ENCODE data around the gene MAN1C1.
A peak's percentile ranks its signal among the peaks of the same experiment; 100 is the strongest.
"Not testable (repeated sequence)": the region's sequence is repeated elsewhere in the genome, so short reads cannot be mapped to it uniquely, and the experiment has no call there.

MAN1C1 gene

DNA sequence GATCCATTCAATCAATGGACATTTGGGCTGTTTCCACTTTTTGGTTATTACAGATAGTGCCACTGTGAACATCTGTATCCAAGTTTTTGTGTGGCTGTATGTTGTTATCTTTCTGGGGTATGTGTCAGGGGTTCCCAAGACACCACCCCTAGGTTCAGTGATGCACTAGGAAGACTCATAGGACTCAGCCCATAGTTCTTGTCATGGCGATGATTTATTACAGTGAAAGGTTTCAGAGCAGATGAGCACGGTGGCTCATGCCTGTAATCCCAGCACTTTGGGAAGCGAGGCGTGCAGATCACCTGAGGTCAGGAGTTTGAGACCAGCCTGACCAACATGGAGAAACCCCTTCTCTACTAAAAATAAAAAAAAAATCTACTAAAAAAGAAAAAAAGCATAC is 64.1 kb downstream of the MAN1C1 start:
- no peak for DNase-seq (ENCODE audit: low read depth)

DNA sequence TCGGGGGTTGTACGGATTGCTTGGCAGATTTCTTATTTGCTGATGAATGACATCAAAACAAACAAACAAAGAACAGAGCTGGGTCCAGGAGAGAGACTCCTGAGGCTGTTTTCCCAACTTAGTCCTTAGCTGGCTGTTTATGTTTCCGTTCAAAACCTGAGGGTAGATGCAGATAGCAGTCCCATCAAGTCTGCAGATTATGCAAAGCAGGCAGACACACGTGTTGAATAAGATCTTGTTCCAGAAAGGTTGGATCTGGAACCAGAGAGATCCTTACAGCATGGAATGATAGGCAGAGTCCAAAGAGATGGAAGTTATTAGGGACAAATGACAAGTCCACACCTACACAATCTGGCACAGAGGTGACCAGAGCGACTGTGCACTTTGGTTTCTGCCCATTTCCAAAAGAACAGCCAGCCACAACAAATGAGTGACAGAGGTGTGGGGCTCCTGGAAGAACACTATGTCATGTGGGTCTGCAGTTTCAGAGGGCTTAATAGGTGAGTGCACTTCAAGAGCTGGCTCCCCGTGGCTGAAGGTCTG is 65.5 kb downstream of the MAN1C1 start:
- DNase-seq (ENCODE audit: low read depth) = no peak

DNA sequence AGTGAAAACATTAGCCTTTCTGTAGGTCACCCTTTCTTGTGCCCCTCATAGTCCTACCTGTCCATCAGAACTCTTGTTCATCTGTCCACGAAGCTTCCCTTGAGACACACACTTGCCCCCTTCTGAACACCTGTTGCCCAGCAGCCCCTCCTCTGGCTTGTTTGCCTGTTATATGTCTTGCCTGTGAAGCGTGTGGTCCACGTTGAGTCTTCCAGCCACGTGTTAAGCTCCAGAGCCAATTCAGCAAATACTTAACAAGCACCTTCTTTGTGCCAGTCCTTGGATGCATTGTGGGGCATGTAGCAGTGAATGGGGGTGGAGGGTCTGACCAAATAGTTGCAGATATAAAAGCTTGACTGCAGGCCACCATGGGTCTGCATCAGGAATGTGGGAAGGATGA is 66.6 kb downstream of the MAN1C1 start:
- no peak for DNase-seq (ENCODE audit: low read depth)

DNA sequence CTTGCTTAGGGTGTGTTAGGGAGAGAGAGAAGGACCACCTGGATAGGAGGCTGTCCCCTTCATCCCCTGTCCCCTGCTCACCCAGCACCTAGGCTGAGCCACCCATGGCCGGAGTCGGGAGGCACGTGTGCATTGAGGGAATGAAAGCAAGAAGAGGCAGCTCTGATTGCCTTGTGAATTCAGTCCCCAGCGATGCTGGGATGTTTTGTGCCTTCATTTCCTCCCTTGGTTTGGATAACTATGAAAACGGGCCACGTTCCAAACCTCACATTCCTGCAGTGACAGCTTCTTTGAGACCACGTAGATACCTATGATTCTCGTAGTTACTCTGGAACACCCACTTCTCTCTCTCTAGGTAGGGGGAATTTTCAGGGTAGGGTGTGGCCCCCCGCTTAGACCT is 67.1 kb downstream of the MAN1C1 start:
- DNase-seq (ENCODE audit: low read depth) = no peak

DNA sequence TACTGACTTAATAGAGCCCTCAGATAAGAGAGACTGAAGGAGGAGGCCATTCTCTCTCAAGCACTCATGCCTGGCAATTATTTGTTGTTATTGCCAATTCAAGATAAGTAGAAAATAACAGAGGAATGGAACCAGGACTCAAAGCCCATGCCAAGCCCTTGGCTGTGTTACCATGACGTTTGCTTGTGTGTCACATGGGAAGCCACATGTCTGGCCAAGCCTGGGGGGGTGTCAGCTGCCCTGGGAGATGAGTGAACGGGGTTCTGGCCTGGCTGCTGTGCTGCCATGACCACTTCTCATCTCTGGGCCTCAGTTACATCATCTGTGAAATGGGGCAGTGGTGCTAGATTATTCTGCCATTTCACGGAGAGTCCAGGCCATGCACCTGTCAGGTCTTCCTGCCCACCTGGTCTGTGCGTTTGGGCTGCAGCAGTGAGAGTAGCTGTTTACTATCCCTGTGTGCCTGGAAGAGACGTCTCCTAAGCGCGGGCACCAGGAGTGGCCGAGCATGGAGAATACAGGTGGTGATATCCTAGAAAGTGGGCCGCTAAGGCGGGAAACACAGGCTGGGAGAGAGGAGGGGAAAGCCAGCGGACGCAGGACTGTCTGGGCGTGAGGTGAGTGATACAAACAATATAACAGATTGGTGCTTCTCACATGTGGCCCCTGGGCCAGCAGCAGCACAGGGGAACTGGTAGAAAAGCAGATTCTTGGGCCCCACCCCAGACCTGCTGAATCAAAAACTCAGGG is 67.8 kb downstream of the MAN1C1 start:
- no peak for DNase-seq (ENCODE audit: low read depth)

DNA sequence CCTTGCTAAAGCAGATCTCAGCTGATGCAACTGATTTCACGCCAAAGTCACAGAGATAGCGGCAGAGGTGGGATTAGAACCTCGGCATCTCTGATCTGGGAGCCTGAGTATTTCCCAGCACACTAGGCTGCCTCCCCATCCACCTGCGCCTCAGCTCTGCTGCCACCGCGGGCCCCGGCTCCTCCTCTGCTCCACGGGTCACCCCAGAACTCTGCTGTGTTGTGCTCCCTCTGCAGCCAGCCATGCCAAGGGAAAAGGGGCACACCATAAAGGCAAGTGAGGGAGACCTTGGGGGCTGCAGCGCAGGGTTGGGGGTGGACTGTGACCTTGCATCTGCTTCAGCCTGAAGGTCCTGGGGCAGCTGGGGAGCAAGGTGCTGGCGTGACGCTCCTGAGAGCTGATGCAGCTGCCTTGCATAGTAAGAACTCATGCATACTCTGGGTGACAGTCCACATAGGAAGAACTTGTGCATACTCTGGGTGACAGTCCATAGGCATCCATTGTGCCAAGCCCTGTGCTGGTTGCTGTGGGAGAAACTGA is 68.7 kb downstream of the MAN1C1 start:
- DNase-seq (ENCODE audit: low read depth) = no peak

DNA sequence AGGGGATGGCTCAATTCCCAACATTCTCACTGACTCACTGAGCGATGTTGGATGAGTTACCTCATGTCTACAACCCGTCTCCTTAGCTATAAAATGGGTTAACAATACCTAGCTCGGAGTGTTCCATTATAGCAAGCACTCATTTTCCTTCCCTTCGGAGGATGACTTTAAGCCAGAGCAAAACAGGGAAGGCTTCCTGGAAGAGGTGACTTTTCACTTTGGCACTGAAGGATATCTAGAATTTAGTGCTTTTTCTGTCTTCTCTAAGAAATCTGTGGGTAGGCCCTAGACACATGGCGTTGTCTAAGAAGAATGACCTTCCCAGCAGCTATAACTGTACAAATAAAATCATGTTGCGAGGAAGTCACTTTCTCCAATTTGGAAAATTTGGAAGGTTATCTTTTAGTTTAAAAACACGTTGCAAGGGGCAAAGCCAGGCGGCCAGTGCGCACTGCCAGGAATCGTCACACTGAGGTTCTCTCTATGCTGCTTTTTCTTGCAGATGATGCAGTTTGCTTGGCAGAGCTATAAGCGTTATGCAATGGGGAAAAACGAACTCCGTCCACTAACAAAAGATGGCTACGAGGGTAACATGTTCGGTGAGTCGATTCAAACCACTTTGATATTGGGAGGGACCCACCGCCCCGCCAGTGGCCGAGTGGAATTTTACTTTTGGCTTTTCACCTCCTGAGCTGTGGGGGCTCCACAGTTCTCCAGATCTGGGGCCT is 69.5 kb downstream of the MAN1C1 start:
- DNase-seq (ENCODE audit: low read depth) = no peak

DNA sequence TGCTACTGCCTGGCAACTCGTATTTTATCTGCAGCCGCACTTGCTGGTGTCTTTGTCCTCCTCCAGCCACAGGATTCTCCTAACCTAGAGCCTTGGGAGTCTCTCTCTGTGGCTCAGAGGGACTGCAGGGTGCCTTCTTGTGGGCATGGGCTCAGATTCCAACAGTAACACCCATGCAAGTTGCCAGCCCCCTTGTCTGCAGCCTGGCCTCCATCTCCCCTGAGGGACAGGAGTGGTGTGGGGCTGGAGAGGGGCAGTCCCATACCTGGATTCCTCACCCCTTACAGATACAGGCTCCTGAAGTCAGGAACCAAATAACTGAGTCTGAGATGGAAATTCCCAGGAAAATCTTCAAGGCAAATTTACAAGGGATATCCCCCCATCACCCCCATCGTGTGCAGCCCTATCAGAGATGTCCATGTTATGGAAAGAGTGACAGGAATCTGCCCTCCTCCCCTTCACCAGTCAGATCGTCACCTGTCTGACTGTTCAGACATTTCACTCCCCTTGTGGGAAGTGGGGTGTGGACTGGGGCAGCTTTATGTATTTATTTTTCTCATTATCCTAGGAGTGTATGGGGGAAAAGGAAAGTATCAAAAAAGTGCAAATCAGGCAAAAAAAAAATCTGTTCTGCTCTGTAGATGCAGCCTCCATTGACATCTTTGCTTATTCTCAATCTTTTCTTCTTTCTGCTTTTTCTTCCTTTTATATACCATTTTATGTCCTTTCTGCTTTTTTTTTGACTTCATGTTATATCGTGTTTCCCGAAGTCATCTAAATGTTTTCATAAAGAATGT is 70.8 kb downstream of the MAN1C1 start:
- DNase-seq (ENCODE audit: low read depth) = no peak

DNA sequence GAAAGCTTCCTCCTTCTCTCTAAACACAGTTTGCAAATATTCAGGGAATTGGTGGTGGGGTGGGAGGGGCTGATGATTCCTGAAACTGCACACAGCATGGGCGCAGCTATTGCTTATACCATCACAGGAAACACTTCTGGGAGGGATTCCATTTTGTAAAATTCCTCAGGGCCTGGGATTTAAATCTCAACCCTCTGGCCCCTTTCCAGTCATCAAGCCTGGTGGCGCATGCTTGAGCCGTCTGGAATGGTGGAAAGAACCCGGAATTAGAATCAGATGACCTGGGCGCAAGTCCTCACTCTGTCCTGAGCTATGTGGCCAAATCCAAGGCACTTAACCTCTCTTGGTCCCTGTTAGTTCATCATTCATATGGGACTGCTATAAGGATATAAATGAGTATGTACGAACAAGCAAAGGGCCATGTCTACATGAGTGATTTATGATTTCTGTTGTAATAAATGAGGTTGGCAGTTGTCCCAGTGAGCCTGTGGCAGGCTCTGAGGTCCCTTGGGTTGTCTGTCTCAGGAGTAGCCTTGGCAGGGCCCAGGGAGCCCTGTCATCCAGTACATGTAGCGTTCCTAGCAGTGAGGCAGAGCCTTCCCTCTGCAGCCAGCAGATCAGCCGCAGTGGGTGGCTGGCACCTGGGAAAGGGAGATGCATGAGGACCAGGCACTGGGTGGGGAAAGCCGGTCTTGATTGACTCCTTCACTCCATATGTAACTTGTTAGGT is 72.0 kb downstream of the MAN1C1 start:
- no peak for DNase-seq (ENCODE audit: low read depth)

DNA sequence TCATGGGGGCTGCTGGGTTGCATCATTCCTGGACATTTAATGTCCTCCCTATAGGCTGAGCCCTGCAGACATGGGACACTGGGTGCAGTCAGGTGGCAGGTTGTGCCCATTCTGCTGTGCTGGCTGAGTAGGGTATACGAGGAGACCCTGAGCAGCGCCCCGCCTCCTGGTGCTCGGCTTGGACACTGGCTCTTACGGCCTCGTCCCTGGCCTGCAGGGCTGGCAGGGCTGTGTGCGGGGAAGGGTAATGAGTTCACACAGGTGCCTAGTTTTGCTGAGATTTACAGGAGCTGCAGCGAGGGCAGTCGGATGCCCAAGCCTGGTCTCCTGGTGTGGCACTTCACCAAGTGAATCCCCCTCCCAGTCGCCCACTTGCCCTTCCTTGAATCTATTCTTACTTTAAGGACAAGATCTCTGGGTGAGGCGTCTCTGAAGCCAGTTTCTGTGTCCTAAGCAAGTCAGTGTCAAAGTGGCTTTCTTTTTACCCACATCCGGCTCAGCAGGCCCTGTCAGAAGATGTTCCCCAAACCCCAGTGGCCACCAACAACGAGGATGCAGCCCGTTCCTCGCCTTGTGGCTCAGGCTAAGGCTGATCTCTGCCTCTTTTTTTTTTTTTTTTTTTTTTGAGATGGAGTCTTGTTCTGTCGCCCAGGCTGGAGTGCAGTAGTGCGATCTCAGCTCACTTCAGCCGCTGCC is 73.2 kb downstream of the MAN1C1 start:
- no peak for DNase-seq (ENCODE audit: low read depth)

DNA sequence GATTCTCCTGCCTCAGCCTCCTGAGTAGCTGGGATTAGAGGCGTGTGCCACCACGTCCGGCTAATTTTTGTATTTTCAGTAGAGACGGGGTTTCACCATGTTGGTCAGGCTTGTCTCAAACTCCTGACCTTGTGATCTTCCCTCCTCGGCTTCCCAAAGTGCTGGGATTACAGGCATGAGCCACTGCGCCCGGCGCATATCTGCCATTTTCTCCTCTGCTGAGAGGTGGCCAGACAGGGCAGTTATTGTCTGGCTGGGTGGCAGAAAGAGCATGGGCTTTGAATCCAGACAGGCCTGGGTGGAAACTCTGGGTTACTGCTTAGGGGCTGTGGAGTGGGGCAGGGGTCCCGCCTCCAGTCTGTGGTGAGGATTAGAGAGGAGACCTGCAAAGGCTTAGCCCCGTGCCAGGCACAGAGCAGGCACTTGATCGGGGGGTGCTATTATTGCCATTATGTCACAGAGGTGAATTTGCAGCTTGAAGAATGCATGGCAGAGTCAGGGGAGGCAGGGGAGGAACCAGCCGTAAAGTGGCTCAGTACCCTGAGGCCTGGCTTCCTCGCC is 73.9 kb downstream of the MAN1C1 start:
- DNase-seq (ENCODE audit: low read depth) = no peak

DNA sequence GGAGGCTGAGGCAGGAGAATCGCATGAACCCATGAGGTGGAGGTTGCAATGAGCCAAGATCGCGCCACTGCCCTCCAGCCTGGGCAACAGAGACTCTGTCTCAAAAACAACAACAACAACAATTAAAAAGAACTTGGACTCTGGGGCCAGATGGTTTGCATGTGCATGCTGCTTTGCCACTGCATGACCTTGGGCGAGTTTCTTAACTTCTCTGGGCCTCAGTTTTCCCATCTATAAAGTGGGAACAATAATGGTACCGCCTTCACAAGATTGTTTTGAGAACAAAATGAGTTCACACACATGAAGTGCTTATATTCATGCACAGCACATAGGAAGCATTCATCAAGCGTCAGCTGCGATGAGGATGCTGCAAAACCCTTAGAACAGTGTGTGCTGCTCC is 74.6 kb downstream of the MAN1C1 start:
- DNase-seq (ENCODE audit: low read depth) = no peak

DNA sequence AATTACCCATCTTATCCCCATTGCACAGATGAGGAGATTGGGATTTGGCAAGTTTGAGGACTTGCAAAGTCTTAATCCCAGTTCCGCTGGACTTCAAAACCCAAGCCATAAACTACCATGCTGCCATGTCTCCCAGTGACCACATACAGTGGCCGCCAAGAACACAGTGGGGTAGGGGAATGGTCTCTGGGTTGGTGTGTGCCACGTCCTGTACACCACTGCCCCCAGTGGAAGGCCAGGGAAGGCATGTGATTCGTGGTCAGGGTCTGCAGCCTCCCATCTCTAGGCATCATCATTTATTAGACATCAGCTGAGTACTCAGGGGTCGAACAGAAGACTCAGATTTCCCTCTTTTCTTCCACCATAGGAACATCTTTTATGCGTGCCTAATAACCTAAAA is 76.0 kb downstream of the MAN1C1 start:
- DNase-seq (ENCODE audit: low read depth) = no peak

DNA sequence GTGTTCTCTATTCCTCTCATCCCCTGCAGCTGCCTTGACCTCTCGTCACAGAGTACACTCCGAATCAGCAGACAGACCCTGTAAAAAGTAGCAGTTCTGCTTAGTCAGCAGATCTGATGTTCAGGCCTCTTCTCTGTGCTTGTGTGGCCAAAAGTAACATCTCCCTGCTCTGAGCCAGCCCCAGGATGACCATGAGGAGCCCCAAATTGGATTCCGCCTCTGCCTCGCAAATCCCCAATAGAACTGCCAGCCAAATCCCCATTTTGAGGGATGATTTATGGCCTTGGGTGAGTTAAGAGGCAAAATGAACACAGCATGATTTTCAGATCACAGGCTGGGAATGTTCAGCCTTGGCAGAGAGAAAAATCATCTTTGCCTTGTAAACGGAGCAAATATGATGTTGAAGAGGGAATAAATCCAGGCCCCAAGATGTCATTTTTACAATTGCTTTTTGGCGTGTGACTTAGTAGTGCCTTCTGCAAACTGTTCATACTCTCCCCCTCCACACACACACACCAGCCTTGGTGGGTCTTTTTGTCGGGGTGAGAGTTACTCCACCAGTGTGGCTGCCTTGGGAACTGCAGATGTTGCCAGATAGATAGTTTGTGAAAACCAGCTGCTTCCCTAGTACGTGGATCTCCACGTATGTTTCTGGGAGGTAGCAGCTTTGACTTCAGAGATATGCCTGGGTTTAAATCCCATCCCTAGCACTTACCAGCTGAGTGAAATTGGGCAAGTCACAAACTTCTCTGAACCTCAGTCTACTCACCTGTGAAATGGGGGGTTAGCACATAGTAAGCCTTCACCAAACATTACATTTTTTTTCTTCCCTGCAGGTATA is 77.8 kb downstream of the MAN1C1 start:
- no peak for DNase-seq (ENCODE audit: low read depth)

DNA sequence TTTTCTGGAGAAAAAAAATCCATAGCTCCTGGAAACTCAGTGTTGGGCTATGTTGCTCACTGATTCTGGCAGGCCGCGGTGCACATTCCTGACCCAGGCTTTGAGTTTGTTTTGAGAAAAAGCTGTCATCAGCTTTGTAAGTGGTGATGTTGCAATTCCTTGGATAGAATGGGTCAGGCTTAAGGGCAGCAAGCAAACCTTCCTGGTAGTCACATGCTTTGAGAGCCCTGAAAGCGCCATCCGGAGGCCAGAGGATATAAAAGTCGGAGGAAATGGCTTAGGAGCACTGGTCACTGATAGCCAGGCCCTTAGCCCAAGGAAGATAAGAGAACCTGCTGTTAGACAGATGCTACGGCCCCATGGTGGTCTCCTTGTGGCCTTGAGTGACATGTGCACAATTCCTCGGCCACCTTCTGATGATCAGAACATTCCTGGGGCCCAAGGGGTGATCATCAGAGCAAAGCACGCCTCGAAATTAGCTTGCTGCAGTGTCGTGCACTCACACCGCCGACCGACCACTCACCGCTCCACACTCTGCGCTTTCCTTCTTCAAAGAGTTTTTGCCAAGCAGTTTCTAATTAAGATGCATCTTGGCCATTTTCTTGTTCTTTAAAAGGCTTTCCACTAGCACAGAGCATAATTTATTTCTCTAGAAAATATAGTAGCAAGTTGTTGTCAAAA is 78.6 kb downstream of the MAN1C1 start:
- DNase-seq (ENCODE audit: low read depth) = peak; percentile 93

DNA sequence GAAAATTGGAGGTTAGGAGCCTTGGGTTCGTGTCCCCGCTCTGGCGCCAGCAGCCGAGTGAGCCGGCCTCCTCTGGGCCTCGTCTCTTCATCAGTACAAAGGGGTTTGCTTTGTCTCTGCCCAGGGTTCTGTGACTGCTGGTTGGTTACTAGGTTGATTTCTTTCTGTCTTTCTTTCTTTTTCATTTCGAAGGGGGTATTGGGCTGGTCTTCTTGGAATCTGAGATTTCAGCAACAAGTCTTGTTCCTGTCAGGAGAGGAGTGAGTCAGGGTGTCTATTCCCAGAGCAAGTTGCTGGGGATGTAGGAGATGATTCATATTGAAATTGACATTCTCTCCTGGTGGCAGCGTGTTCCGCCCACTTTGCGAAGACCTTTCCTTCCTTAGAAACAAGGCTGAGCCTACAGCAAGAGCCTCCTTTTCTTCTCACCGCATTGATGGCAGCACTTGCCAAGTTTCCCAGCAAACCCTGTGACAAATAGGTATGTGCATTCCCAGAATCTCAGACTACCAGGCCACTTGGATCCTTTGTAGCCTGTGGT is 79.2 kb downstream of the MAN1C1 start:
- DNase-seq (ENCODE audit: low read depth) = peak; percentile 85

DNA sequence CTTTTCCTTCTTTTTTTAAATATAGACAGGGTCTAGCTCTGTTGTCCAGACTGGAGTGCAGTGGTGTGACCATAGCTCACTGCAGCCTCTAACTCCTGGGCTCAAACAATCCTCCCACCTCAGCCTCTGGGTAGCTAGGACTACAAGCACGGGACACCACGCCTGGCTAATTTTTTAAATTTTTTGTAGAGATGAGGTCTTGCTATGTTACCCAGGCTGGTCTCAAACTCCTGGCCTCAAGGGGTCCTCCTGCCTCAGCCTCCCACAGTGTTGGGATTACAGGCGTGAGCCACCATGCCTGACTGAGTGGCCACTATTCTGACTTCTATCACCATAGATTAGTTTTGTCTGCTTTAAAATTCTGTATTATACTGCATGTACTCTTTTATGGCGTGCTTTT is 80.1 kb downstream of the MAN1C1 start:
- DNase-seq (ENCODE audit: low read depth) = not testable (repeated sequence)

DNA sequence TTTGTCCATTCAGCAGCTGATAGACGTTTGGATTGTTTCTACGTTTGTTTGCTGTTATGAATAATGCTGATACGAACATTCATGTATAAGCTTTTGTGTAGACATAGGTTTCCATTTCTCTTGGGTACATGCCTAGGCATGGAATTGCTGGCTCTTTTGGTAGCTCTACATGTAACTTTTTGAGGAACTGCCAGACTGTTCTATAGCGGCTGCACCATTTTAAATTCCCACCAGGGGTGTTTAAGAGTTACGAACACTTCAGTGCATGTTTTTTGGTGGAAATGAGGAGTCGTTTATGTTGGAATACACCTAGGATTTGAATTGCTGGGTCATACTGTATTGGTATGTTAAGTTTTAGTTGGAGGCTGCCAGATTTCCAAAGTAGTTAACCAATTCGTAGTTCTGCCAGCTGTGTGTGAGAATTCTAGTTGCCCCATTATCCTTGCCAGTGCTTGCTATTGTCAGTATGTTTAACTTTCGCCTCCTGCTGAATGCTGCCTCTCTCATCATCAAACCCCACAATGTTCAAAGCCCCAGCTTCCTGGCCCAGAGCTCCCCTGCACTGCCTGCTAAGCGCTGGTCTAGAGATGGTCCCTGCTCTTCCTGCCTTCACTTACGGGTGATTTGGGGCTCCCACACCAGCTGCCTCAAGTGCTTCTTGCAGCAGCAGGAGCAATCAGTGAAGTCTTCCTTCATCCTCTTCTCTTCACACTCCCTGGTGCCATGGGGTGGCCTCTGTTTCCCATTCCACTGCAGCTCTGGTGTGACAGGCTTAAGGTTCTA is 81.0 kb downstream of the MAN1C1 start:
- DNase-seq (ENCODE audit: low read depth) = no peak

All from non-pigmented ciliary epithelial cell (primary cell).